Measurements from ENCODE around the gene OR12D2. TPM values are rescaled to one million over a fixed set of nuclear protein-coding genes. Genes with fewer than 3 reads are reported as not detected.
"Not testable (repeated sequence)": the region's sequence is repeated elsewhere in the genome, so short reads cannot be mapped to it uniquely, and the experiment has no call there.

OR12D2 gene
- total and polyA plus RNA-seq, 2 of the 13 experiments (the other 11 are each of a cell fraction or from before 2014, with no cell fraction given): 0.26 TPM; not detected in 1

DNA sequence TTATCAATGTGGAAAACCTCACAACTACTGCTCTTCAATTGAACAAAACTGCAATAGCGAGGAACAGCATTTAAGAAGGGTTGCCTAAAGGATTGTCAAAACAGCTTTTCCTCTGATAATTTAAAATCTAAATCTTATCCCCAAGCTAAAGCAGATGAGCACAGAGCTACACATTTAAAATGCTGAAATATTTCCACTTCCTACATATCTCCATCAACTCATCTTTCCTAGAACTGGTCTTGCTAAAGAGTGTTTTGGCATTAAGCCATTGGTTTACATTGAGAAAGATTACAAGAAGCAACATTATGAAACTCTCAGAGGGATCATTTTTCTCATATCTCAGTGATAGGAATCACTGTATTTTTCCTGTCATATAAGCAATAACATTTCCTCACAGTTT, 47.3 kb downstream of the OR12D2 start:
- Histone ChIP-seq H3K4me2 (ENCODE audit: low read depth, low read length) (no peak overlapping the region), H2AFZ (ENCODE audit: low read length) (no peak overlapping the region), H3K36me3 (replicated peaks in 1 of 2; ENCODE audit: control insufficient read depth in 1 of 2, insufficient read depth in 2 of 2, low read length in 2 of 2) (no peaks in the 10 kb centered on the region), H3K4me1 (ENCODE audit: insufficient read depth, low read length) (no peaks in the 10 kb centered on the region), H3K79me2 (ENCODE audit: insufficient read depth, low read length) (no peaks in the 10 kb centered on the region), H3K27ac (ENCODE audit: extremely low read length, insufficient read depth, low read length) (no peak overlapping the region), H3K9ac (ENCODE audit: insufficient read depth, low read depth, low read length) (no peak overlapping the region), H3K27me3 (ENCODE audit: control insufficient read depth in 1 of 2, insufficient read depth in 2 of 2, low read length in 2 of 2) (no peaks in the 10 kb centered on the region), H4K20me1 (ENCODE audit: insufficient read depth, low read length) (no peaks in the 10 kb centered on the region), H3K9me3 (ENCODE audit: low read length) (no peaks in the 10 kb centered on the region; the same call in 1 of the 2 replicates), H3K4me3 (replicated peaks in 1 of 3; ENCODE audit: insufficient read depth in 1 of 3, low read depth in 2 of 3, low read length in 3 of 3) (no peak overlapping the region)
- DNase-seq (ENCODE audit: low spot score) (no peak), ATAC-seq (no peak), FAIRE-seq (no peak)
- ChIA-PET POLR2A (no interaction called here), CTCF (ENCODE audit: low intra/inter-chr PET ratio, low total read pairs) (no interaction called here)
- intact Hi-C loops (cut with micrococcal nuclease; ENCODE audit: unreplicated experiment): no loop called here
- TF ChIP-seq ZFP36L2 (CRISPR knock-in tag; IDR thresholded peaks at IDR 0.05): no peak
- no peak for TF ChIP-seq RBM39 (IDR thresholded peaks at IDR 0.05; ENCODE audit: low read depth, low read length, poor library complexity, severe bottlenecking)
- TF ChIP-seq ZNF737 (CRISPR knock-in tag; IDR thresholded peaks at IDR 0.05; ENCODE audit: borderline replicate concordance): no peak
- no TSS peak for BruUV-seq (replicated peaks)
- 7% methylated on average over 1 of the region's 1 CpG for WGBS (ENCODE audit: low lambda C conversion rate)
- in situ Hi-C loops (cut with HindIII; ENCODE audit: extremely low pct_ligation_motif_present, low pct_unique_long_range_greater_than_20kb): no loop called here

GRCh38 chr6:29444031-29444430, 48.6 kb downstream of the OR12D2 start:
- H2AFZ ChIP-seq (ENCODE audit: low read length); ATAC-seq; FAIRE-seq; H3K4me3 ChIP-seq (replicated peaks in 1 of 3; ENCODE audit: insufficient read depth in 1 of 3, low read depth in 2 of 3, low read length in 3 of 3); H3K27me3 ChIP-seq (ENCODE audit: control insufficient read depth in 1 of 2, insufficient read depth in 2 of 2, low read length in 2 of 2); H3K4me2 ChIP-seq (ENCODE audit: low read depth, low read length); in situ Hi-C loops (cut with HindIII; ENCODE audit: extremely low pct_ligation_motif_present, low pct_unique_long_range_greater_than_20kb); H4K20me1 ChIP-seq (ENCODE audit: insufficient read depth, low read length); H3K9ac ChIP-seq (ENCODE audit: insufficient read depth, low read depth, low read length); H3K36me3 ChIP-seq (replicated peaks in 1 of 2; ENCODE audit: control insufficient read depth in 1 of 2, insufficient read depth in 2 of 2, low read length in 2 of 2); BruUV-seq (replicated peaks); intact Hi-C loops (cut with micrococcal nuclease; ENCODE audit: unreplicated experiment); H3K79me2 ChIP-seq (ENCODE audit: insufficient read depth, low read length); DNase-seq (ENCODE audit: low spot score); POLR2A ChIA-PET; CTCF ChIA-PET (ENCODE audit: low intra/inter-chr PET ratio, low total read pairs); H3K27ac ChIP-seq (ENCODE audit: extremely low read length, insufficient read depth, low read length); H3K4me1 ChIP-seq (ENCODE audit: insufficient read depth, low read length); H3K9me3 ChIP-seq (ENCODE audit: low read length): not testable (repeated sequence)
- 4% methylated on average over 1 of the region's 1 CpG for WGBS (ENCODE audit: low lambda C conversion rate)

Other genes starting within 250 kb of the OR12D2 start
- not detected in 2 replicates for gene OR2J2, start 224.7 kb upstream of the OR12D2 start, total RNA-seq (2016; rRNA removed; fragmentation: Illumina TruSeq; extraction: Trizol)
- 0.09 and 0.36 TPM in 2 replicates for gene OR2J2, start 224.7 kb upstream of the OR12D2 start, polyA plus RNA-seq (2011; rRNA removed)
- not detected in 2 replicates for gene OR14J1, start 93.9 kb upstream of the OR12D2 start, total RNA-seq (2016; rRNA removed; fragmentation: Illumina TruSeq; extraction: Trizol)
- gene OR14J1, start 93.9 kb upstream of the OR12D2 start, polyA plus RNA-seq (2011; rRNA removed): 0.08 and 0.17 TPM in 2 replicates
- not detected in 2 replicates for gene OR5V1, start 26.8 kb upstream of the OR12D2 start, total RNA-seq (2016; rRNA removed; fragmentation: Illumina TruSeq; extraction: Trizol)
- gene OR5V1, start 26.8 kb upstream of the OR12D2 start, polyA plus RNA-seq (2011; rRNA removed): not detected in 2 replicates
- not detected in 2 replicates for gene OR12D3, start 20.3 kb upstream of the OR12D2 start, total RNA-seq (2016; rRNA removed; fragmentation: Illumina TruSeq; extraction: Trizol)
- not detected in 2 replicates for gene OR12D3, start 20.3 kb upstream of the OR12D2 start, polyA plus RNA-seq (2011; rRNA removed)
- not detected in 2 replicates for gene OR12D1, start 19.3 kb downstream of the OR12D2 start, total RNA-seq (2016; rRNA removed; fragmentation: Illumina TruSeq; extraction: Trizol)
- 0.05 TPM in 1 of 2 replicates, not detected in the other for gene OR12D1, start 19.3 kb downstream of the OR12D2 start, polyA plus RNA-seq (2011; rRNA removed)
- not detected in 2 replicates for gene OR10C1, start 43.7 kb downstream of the OR12D2 start, total RNA-seq (2016; rRNA removed; fragmentation: Illumina TruSeq; extraction: Trizol)
- 0.04 TPM in 1 of 2 replicates, not detected in the other for gene OR10C1, start 43.7 kb downstream of the OR12D2 start, polyA plus RNA-seq (2011; rRNA removed)
- not detected in 2 replicates for gene OR11A1, start 61.4 kb downstream of the OR12D2 start, total RNA-seq (2016; rRNA removed; fragmentation: Illumina TruSeq; extraction: Trizol)
- gene OR11A1, start 61.4 kb downstream of the OR12D2 start, polyA plus RNA-seq (2011; rRNA removed): not detected in 2 replicates
- not detected in 2 replicates for gene OR2H1, start 61.5 kb downstream of the OR12D2 start, total RNA-seq (2016; rRNA removed; fragmentation: Illumina TruSeq; extraction: Trizol)
- 0.15 and 0.21 TPM in 2 replicates for gene OR2H1, start 61.5 kb downstream of the OR12D2 start, polyA plus RNA-seq (2011; rRNA removed)
- gene MAS1L, start 92.3 kb downstream of the OR12D2 start, total RNA-seq (2016; rRNA removed; fragmentation: Illumina TruSeq; extraction: Trizol): not detected in 2 replicates
- not detected in 2 replicates for gene MAS1L, start 92.3 kb downstream of the OR12D2 start, polyA plus RNA-seq (2011; rRNA removed)
- 172 and 244 TPM in 2 replicates for gene UBD, start 164.1 kb downstream of the OR12D2 start, total RNA-seq (2016; rRNA removed; fragmentation: Illumina TruSeq; extraction: Trizol)
- 13.9 and 26.9 TPM in 2 replicates for gene UBD, start 164.1 kb downstream of the OR12D2 start, polyA plus RNA-seq (2011; rRNA removed)
- gene OR2H2, start 189.5 kb downstream of the OR12D2 start, total RNA-seq (2016; rRNA removed; fragmentation: Illumina TruSeq; extraction: Trizol): not detected in 2 replicates
- not detected in 2 replicates for gene OR2H2, start 189.5 kb downstream of the OR12D2 start, polyA plus RNA-seq (2011; rRNA removed)
- 0.07 TPM in 1 of 2 replicates, not detected in the other for gene GABBR1, start 237.6 kb downstream of the OR12D2 start, total RNA-seq (2016; rRNA removed; fragmentation: Illumina TruSeq; extraction: Trizol)
- gene GABBR1, start 237.6 kb downstream of the OR12D2 start, polyA plus RNA-seq (2011; rRNA removed): 0.37 and 0.38 TPM in 2 replicates